Measurements from ENCODE around the gene ACSF2.

GRCh38 chr17:50443505-50443974 is 17.5 kb downstream of the ACSF2 start:
- TF ChIP-seq CTCF (IDR thresholded peaks at IDR 0.05; ENCODE audit: insufficient read depth, low read length, poor library complexity, severe bottlenecking), result no peak
- TF ChIP-seq EZH2phosphoT487 (conservative IDR thresholded peaks at IDR 0.05; ENCODE audit: low read length), result no peak

Measured in SU-DHL-6 (cell line).